GM21786 (cell line): ENCODE data around the gene LRRC7.

ENCODE experiments used
- ATAC-seq: cut with Tn5 transposase; IDR thresholded peaks from one replicate; pipeline ENCODE4 v1.9.1; 2021; ENCODE audit not compliant: unreplicated experiment

Gene LRRC7

GRCh38 chr1:69587391-69587790, 19.7 kb downstream of the LRRC7 start:
- no peak for ATAC-seq

- no peak for ATAC-seq
Observed at GRCh38 chr1:69589799-69590198, 22.1 kb downstream of the LRRC7 start.

GRCh38 chr1:69592341-69592740, 24.6 kb downstream of the LRRC7 start:
- ATAC-seq = no peak

- ATAC-seq = no peak
Observed at GRCh38 chr1:69595486-69595885, 27.8 kb downstream of the LRRC7 start.

GRCh38 chr1:69611316-69611715, 43.6 kb downstream of the LRRC7 start:
- ATAC-seq = no peak

- no peak for ATAC-seq
Observed at GRCh38 chr1:69613414-69613813, 45.7 kb downstream of the LRRC7 start.

GRCh38 chr1:69638673-69639072, 71.0 kb downstream of the LRRC7 start:
- ATAC-seq = no peak

GRCh38 chr1:69639159-69639558, 71.4 kb downstream of the LRRC7 start:
- no peak for ATAC-seq

GRCh38 chr1:69643266-69643665, 75.5 kb downstream of the LRRC7 start:
- ATAC-seq = no peak

- no peak for ATAC-seq
Observed at GRCh38 chr1:69645477-69645876, 77.8 kb downstream of the LRRC7 start.

GRCh38 chr1:69648486-69648885, 80.8 kb downstream of the LRRC7 start:
- peak; percentile 60 for ATAC-seq

GRCh38 chr1:69649383-69649990, 81.8 kb downstream of the LRRC7 start:
- no peak for ATAC-seq

- no peak for ATAC-seq
Observed at GRCh38 chr1:69650779-69651178, 83.1 kb downstream of the LRRC7 start.

- no peak for ATAC-seq
Observed at GRCh38 chr1:69651656-69652055, 83.9 kb downstream of the LRRC7 start.

- ATAC-seq = no peak
Observed at GRCh38 chr1:69657971-69658370, 90.2 kb downstream of the LRRC7 start.

GRCh38 chr1:69661686-69662085, 94.0 kb downstream of the LRRC7 start:
- ATAC-seq = no peak

GRCh38 chr1:69662321-69662720, 94.6 kb downstream of the LRRC7 start:
- ATAC-seq = no peak

GRCh38 chr1:69671363-69672010, 103.8 kb downstream of the LRRC7 start:
- no peak for ATAC-seq

GRCh38 chr1:69673321-69673720, 105.6 kb downstream of the LRRC7 start:
- ATAC-seq = no peak

- ATAC-seq = no peak
Observed at GRCh38 chr1:69679965-69680364, 112.2 kb downstream of the LRRC7 start.

- ATAC-seq = no peak
Observed at GRCh38 chr1:69686367-69686984, 118.8 kb downstream of the LRRC7 start.

GRCh38 chr1:69688193-69688592, 120.5 kb downstream of the LRRC7 start:
- ATAC-seq = no peak

GRCh38 chr1:69691179-69691578, 123.5 kb downstream of the LRRC7 start:
- ATAC-seq = no peak
